Measurements from ENCODE around the gene GTSE1. TPM values are rescaled to one million over a fixed set of nuclear protein-coding genes. Genes with fewer than 3 reads are reported as not detected.

Gene GTSE1
- polyA plus RNA-seq, 1 donor (not counting 4 experiments of a cell fraction or from before 2014, with no cell fraction given), result 4.7 TPM

DNA sequence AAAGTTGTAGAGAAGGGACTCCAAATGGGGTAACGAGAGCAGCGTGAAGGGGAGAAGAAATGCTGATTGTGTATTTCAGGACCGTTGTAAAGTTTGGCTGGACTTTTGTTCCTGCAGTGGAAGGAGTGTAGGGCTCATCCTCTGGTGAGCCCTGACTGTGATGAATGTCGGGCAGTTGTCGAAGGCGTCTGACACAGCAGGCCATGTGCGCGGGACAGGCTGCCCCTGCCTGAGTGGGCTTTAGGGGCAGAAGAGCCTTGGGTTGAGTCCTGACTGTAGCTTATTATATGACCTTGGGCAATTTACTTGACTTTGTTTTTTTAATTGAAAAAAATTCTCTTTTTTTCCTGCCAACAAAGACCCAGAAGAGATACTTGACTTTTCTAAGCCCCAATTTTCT is 42.0 kb downstream of the GTSE1 start:
- Histone ChIP-seq H3K4me3 (ENCODE audit: control insufficient read depth in 2 of 3, extremely low read depth in 1 of 3, insufficient read depth in 2 of 3, low read depth in 1 of 3, low read length in 3 of 3) (no peak overlapping the region), H3K9ac (ENCODE audit: control insufficient read depth, extremely low read depth, insufficient read depth, low read length) (no peak overlapping the region), H3K9me1 (ENCODE audit: control insufficient read depth, extremely low read depth, insufficient read depth, low read length) (no peaks in the 10 kb centered on the region), H3K4me2 (ENCODE audit: control insufficient read depth, extremely low read depth, insufficient read depth, low read depth, low read length) (no peak overlapping the region), H3K27ac (ENCODE audit: control insufficient read depth, insufficient read depth, low read length) (no peak overlapping the region), H4K20me1 (ENCODE audit: control insufficient read depth, extremely low read depth, insufficient read depth, low read length) (no peaks in the 10 kb centered on the region), H3K36me3 (ENCODE audit: control insufficient read depth in 2 of 2, extremely low read depth in 1 of 2, insufficient read depth in 2 of 2, low read length in 2 of 2) (peaks cover 24 to 34% of the 10 kb centered on the region in 2 experiments), H2AFZ (ENCODE audit: control insufficient read depth, low read length) (no peak overlapping the region), H3K27me3 (ENCODE audit: control insufficient read depth, extremely low read depth, insufficient read depth, low read length) (no peaks in the 10 kb centered on the region), H3K79me2 (ENCODE audit: control insufficient read depth, insufficient read depth, low read length) (peaks cover 38% of the 10 kb centered on the region), H3K9me3 (ENCODE audit: control insufficient read depth, low read depth, low read length) (no peaks in the 10 kb centered on the region), H3K4me1 (ENCODE audit: control insufficient read depth, extremely low read depth, insufficient read depth, low read length) (peaks cover 10% of the 10 kb centered on the region)
- FAIRE-seq, result no peak
- TF ChIP-seq CTCF (optimal IDR thresholded peaks at IDR 0.05 in 1 of 3, IDR thresholded peaks at IDR 0.05 in 1 of 3, conservative IDR thresholded peaks at IDR 0.05 in 1 of 3; ENCODE audit: extremely low read depth in 1 of 3, insufficient read depth in 2 of 3, low read length in 3 of 3) (no peak), EZH2 (IDR thresholded peaks at IDR 0.05; ENCODE audit: low read length) (no peak)
- DNase-seq (ENCODE audit: low read depth, low spot score), result no peak
- dilution Hi-C loops (cut with MboI; ENCODE audit: extremely low pct_ligation_motif_present, low sequenced_read_pairs), result no loop called here

- Histone ChIP-seq H3K4me3 (ENCODE audit: control insufficient read depth in 2 of 3, extremely low read depth in 1 of 3, insufficient read depth in 2 of 3, low read depth in 1 of 3, low read length in 3 of 3) (no peak overlapping the region), H3K9me3 (ENCODE audit: control insufficient read depth, low read depth, low read length) (no peaks in the 10 kb centered on the region), H3K79me2 (ENCODE audit: control insufficient read depth, insufficient read depth, low read length) (peaks cover 38% of the 10 kb centered on the region), H3K9me1 (ENCODE audit: control insufficient read depth, extremely low read depth, insufficient read depth, low read length) (no peaks in the 10 kb centered on the region), H3K36me3 (ENCODE audit: control insufficient read depth in 2 of 2, extremely low read depth in 1 of 2, insufficient read depth in 2 of 2, low read length in 2 of 2) (peaks cover 31 to 41% of the 10 kb centered on the region in 2 experiments), H3K9ac (ENCODE audit: control insufficient read depth, extremely low read depth, insufficient read depth, low read length) (no peak overlapping the region), H3K27me3 (ENCODE audit: control insufficient read depth, extremely low read depth, insufficient read depth, low read length) (no peaks in the 10 kb centered on the region), H3K27ac (ENCODE audit: control insufficient read depth, insufficient read depth, low read length) (no peak overlapping the region), H3K4me1 (ENCODE audit: control insufficient read depth, extremely low read depth, insufficient read depth, low read length) (peaks cover 10% of the 10 kb centered on the region), H3K4me2 (ENCODE audit: control insufficient read depth, extremely low read depth, insufficient read depth, low read depth, low read length) (no peak overlapping the region), H2AFZ (ENCODE audit: control insufficient read depth, low read length) (no peak overlapping the region), H4K20me1 (ENCODE audit: control insufficient read depth, extremely low read depth, insufficient read depth, low read length) (no peaks in the 10 kb centered on the region)
- FAIRE-seq (no peak), DNase-seq (ENCODE audit: low read depth, low spot score) (no peak)
- TF ChIP-seq EZH2 (IDR thresholded peaks at IDR 0.05; ENCODE audit: low read length) (no peak), CTCF (optimal IDR thresholded peaks at IDR 0.05 in 1 of 3, IDR thresholded peaks at IDR 0.05 in 1 of 3, conservative IDR thresholded peaks at IDR 0.05 in 1 of 3; ENCODE audit: extremely low read depth in 1 of 3, insufficient read depth in 2 of 3, low read length in 3 of 3) (no peak)
- dilution Hi-C loops (cut with MboI; ENCODE audit: extremely low pct_ligation_motif_present, low sequenced_read_pairs), result no loop called here
Measured at GRCh38 chr22:46339956-46340355, 43.3 kb downstream of the GTSE1 start.
